Myocyte (in vitro differentiated cells): ENCODE measurements around the gene HOOK1. TPM values are rescaled to one million over a fixed set of nuclear protein-coding genes. Genes with fewer than 3 reads are reported as not detected.

Experiments used
- DNase-seq: peaks from one replicate; pipeline ENCODE4 v3.0.0-alpha.2; 2012; ENCODE audit warnings: low read depth
- polyA plus RNA-seq: library from polyadenylated mRNA; unstranded; fragments of >200 nt; gene quantifications from one replicate; pipeline ENCODE4 v1.2.1, GENCODE V29; 2012; ENCODE audit warnings: missing spikeins
- total RNA-seq: library from RNA; depleted of rRNA; stranded (reverse); fragments of >200 nt; gene quantifications from 2 replicates; pipeline ENCODE4 v1.2.3, GENCODE V29; 2014

The HOOK1 gene
- total RNA-seq, result 0.36 TPM in 1 of 2 replicates, not detected in the other
- not detected for polyA plus RNA-seq

GRCh38 chr1:59814901-59815825 lies at the start of gene HOOK1:
Gene HOOK1 (plus strand): TSS chr1:59814949. CDS start chr1:59815118, 169 bp downstream.
- DNase-seq, result no peak

- no peak for DNase-seq
Observed at GRCh38 chr1:59765011-59765730, 49.6 kb upstream of the HOOK1 start.

- DNase-seq, result no peak
Observed at GRCh38 chr1:59766227-59766855, 48.4 kb upstream of the HOOK1 start.

GRCh38 chr1:59767119-59767518 lies 47.6 kb upstream of the HOOK1 start:
- no peak for DNase-seq

- no peak for DNase-seq
Observed at GRCh38 chr1:59768792-59769735, 45.7 kb upstream of the HOOK1 start.

- DNase-seq, result no peak
Observed at GRCh38 chr1:59769736-59770095, 45.0 kb upstream of the HOOK1 start.

- DNase-seq, result no peak
Observed at GRCh38 chr1:59771361-59771760, 43.4 kb upstream of the HOOK1 start.

- DNase-seq, result no peak
Observed at GRCh38 chr1:59775480-59775879, 39.3 kb upstream of the HOOK1 start.

DNA sequence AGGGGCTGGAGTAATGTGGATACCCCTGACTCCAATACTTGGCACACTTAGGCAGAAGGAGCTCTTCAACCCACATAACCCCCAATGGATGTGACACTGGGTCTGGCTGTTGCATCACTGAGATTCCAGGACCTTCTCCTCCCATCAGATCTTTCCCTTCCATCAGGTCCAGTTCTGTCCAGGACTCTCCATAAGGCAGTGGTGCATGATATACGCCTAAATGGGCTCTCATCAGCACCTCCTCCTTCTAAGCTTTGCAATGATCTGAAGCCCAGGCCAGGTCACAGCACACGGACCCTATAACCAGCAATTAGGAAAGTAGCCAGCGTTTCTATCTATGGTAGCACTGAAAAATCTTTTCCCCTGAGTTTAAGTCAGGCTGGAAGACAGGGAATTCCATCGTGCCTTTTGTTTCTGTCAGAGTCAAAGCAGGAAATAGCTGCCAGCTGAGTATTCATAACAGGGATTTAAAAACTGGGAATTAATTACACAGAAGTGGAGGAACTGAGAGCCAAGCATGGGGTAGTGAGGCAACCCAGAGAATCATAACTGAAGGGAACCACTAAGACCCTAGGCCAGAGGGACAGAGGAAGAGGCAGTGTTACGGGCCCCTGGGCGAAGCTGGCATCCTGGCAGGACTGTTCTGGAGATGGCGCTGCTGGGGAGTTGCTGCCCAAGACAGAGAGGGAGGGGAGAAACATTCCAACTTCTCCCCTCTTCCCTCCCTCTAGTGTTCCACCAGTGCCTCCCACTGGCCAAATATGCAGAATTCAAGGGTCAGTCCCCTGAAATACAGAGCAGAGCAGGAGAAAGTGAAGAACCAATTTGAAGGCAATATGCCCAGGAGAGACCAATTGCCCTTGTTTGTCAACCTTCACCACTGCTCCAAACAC lies 37.5 kb upstream of the HOOK1 start:
- DNase-seq, result peak; percentile 41

DNA sequence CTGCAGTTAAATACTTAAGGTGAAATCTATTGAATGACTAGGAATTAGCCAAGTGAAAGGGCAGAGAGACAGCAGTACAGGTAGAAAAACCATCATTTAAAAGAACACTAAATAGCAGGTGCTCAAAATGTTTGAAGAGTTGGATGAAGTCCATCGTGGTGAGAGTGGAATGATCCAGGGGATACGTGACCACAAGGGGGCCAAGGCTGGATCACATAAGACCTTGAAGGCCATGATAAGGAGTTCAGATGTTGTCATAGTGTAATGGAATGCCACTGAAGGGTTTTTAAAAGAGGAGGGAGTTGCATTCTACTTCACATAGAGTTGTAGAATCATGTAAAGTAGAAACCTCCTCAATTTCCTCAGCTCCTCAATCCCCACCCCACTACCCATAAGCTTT lies 34.8 kb upstream of the HOOK1 start:
- no peak for DNase-seq

- no peak for DNase-seq
Observed at GRCh38 chr1:59788825-59789224, 25.9 kb upstream of the HOOK1 start.

GRCh38 chr1:59798600-59798999 lies 16.1 kb upstream of the HOOK1 start:
- no peak for DNase-seq

DNA sequence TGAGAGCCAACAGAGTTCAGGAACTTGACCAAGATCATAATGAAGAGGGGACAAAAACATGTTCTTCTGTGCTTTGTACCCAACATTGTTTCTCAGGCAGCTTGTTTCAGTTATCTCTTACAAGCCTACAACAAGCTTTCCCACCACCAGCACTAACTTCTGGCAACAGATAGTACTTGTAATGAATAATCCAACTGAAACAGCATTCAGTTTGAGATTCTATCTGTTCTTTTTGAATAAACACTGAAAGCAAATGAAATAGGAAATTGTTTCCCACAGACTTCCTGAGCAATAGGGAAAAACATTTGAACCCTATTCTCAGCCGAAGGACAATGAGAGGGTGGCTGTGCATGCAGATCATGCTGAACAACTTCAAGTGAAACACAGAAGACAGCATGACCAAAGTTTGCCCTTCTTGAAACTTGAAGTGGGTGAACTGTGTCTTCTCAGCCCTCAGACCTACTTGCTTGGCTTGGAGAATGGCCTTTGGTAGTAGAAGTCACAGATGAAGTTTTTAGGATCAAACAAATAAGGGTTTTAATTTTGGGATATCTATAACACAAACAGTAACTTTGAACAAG lies 11.2 kb upstream of the HOOK1 start:
- no peak for DNase-seq

DNA sequence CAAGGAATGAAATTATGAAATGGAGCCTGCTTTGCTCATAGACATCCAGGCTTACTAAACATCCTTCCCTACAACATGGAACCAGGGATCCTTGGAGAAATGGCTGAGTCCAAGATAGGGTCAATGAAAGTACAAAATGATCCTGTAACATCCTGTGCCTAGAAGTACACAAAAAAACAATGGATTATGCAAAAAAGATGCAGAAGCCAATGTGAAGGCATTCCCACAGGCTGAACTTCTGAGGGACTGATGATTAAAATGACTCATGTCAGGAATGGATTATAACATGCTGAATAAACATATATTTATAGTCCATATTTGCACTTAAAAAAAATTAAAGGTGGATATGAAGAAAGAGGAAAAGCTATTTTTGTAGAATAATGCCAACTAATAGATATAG lies 10.4 kb upstream of the HOOK1 start:
- no peak for DNase-seq

DNA sequence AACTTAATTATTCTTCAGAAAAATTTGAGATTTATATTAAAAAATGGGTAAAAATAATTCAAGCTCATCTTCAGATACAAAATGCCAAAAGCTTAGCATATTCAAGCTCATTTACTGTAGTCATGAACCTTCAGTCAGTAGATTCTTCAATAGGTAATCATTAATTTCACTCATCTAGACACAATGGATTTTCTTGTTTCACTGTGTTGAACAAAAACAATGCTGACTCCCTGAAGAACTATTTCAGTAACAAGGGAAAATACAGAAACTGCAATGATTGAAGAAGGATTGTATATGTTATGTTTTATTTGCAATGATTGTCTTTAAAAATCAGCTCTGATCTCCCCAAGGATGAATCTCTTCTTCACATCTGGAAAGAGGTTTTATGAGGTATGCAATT lies 9.2 kb upstream of the HOOK1 start:
- DNase-seq, result no peak

DNA sequence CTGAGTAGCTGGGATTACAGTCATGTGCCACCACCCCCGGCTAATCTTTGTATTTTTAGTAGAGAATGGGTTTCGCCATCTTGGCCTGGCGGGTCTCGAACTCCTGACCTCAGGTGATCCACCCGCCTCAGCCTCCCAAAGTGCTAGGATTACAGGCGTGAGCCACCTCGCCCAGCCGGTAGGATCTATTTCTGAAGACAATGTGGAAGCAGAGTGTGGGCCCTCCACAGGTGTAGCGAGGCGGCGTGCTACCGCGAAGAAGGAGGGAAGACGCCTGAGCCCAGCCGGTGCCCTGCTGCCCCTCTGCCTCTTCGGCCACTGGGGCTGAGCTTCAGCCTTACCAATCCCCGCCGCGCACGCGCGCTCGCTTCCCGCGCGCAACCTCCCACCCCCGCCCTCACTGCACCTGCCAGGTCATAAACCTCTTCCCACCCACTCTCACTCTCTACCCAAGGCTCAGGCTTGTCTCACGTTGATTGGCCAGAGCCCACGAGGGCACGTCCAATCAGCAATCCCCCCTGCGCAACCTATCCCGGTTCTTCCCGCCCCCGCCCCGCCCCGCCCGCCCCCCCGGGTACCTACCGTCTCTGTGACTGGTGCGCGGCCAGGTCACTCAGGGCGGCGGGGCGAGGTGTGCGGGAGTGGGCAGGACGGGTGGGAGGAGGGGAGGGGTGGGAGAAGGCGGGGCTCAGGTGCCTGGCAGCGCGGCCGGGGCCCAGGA lies 409 bp upstream of the HOOK1 start:
- peak; percentile 3 for DNase-seq

GRCh38 chr1:59815892-59816291 lies 1.1 kb downstream of the HOOK1 start:
- no peak for DNase-seq

- DNase-seq, result no peak
Observed at GRCh38 chr1:59816318-59816878, 1.6 kb downstream of the HOOK1 start.
